ENCODE results near the gene POLD1.

The POLD1 gene

DNA sequence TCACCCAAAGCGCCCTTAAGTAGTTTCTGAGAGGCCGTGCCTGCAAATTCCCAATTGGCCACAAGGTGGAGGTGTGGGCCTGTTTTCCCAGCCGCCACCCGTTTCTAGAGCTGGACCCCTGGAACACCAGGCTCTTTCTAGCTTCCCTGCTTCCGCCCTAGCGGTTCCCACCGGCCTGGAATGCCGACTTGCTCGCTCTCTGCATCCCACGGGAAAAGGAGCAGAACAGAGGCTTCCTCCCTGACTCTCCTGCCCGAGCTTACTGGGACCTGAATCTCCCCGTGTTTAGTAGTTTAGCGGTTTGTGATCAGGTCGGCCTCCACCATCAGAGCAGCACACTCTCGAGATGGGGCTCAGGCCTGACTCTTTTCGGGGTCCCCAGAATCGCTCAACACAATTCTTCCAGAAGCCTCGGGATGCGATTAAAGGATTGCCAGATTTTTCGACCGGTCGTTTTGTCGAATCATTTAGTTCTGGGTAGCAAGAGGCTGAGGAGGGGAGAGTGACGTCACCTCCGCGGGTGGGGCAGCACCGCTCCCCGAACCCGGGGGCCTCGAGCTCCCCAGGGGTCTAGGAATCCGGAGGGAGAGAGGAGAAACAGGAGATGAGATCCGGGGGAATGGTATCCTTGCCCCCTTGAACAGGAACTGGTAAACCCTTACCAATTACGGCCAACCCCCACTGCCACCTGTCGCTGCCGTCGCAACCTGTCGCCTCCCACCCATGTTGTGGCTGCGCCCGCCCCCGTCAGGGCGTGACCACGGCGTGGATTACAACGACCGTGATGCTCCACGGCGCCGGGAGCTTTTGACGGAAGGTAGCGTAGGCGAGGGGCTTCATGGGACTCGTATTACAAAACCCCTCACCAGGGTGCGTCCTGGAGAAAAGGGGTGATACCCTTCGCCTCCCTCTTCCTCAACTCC, 26.7 kb upstream of the POLD1 start:
- in situ Hi-C loops (cut with HindIII; ENCODE audit: low pct_ligation_motif_present, low sequenced_read_pairs): no loop called here
- H3K27me3 ChIP-seq (replicated peaks): no peaks in the 10 kb centered on the region
- TF ChIP-seq, protein P1, sequence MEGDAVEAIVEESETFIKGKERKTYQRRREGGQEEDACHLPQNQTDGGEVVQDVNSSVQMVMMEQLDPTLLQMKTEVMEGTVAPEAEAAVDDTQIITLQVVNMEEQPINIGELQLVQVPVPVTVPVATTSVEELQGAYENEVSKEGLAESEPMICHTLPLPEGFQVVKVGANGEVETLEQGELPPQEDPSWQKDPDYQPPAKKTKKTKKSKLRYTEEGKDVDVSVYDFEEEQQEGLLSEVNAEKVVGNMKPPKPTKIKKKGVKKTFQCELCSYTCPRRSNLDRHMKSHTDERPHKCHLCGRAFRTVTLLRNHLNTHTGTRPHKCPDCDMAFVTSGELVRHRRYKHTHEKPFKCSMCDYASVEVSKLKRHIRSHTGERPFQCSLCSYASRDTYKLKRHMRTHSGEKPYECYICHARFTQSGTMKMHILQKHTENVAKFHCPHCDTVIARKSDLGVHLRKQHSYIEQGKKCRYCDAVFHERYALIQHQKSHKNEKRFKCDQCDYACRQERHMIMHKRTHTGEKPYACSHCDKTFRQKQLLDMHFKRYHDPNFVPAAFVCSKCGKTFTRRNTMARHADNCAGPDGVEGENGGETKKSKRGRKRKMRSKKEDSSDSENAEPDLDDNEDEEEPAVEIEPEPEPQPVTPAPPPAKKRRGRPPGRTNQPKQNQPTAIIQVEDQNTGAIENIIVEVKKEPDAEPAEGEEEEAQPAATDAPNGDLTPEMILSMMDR (IDR thresholded peaks at IDR 0.05; ENCODE audit: low read depth, low read length, missing control alignments): peak; percentile 86
- H3K36me3 ChIP-seq (replicated peaks): no peaks in the 10 kb centered on the region
- peak; percentile 69 for DNase-seq
- H3K4me3 ChIP-seq (ENCODE audit: low read depth, low read length): peak overlapping the region; percentile 44
- H3K27ac ChIP-seq: no peak overlapping the region

DNA sequence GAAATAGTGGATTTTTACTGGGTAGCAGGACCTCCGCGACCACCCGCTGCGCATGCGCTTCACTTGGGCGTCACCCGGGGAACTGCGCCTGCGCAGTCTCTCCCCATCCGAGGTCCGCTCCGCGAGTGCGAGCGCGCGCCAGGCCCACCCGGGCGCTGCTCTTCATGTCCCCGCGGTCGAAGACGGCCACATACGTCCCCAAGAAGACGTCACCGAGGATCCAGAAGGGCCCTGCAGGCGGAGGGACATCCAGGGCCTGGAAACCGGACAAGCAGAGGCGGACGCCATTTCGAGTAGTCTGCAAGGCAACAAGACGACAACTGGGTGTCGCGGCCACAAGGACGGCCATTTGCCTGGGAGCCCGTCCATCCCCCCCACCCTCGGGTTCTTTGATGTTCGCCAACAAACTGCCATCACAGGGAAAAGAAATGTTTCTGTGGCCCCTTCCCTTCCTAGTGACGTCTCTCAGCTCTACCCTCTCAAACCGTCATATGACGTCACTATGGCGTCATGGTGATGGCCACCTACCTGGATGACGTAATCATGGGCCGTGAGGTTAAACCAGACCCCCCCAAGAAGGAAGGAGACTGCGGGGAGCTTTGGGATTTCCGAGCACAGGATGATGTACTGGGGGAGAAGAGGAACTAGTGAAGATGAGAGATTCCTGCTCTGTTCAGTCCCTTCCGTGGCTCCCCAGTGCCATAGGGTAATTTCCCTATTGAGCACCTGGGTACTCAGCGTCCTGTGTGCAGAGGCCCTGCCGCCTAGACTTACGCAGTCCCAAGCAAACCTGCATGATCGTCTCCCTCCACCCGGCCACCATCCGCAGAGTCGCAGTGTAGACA, 25.4 kb upstream of the POLD1 start:
- TF ChIP-seq, protein P1 (IDR thresholded peaks at IDR 0.05; ENCODE audit: low read depth, low read length, missing control alignments): no peak
- Histone ChIP-seq H3K27ac (no peak overlapping the region), H3K27me3 (replicated peaks) (no peaks in the 10 kb centered on the region), H3K36me3 (replicated peaks) (no peaks in the 10 kb centered on the region), H3K4me3 (ENCODE audit: low read depth, low read length) (peak overlapping the region; percentile 48)
- in situ Hi-C loops (cut with HindIII; ENCODE audit: low pct_ligation_motif_present, low sequenced_read_pairs): no loop called here
- DNase-seq: no peak

DNA sequence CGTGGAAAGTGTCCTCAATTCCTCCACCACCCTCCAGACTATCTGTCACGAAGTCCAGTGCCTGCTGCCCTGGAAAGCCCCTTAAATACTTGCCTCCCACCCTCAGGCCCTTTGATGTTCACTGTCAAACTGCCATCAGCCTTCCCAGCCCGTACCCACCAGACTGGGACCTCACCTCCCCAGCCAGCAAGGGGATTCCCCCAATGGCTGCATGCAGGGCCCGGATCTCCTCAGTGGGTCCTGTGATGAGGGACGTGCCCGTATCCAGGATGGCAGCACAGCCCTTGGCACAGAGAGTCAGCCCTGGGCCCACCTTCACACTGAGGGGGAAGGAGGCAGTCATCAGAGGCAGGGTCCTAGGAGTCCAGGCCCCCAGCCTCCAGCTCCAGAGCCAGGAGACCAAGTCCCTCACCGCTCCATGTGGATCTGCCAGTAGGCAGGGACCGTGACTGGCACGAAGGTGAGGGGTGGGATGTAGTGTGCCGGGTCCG, 24.8 kb upstream of the POLD1 start:
- TF ChIP-seq, protein P1 (IDR thresholded peaks at IDR 0.05; ENCODE audit: low read depth, low read length, missing control alignments): no peak
- in situ Hi-C loops (cut with HindIII; ENCODE audit: low pct_ligation_motif_present, low sequenced_read_pairs): no loop called here
- Histone ChIP-seq H3K4me3 (ENCODE audit: low read depth, low read length) (no peak overlapping the region), H3K27me3 (replicated peaks) (no peaks in the 10 kb centered on the region), H3K36me3 (replicated peaks) (no peaks in the 10 kb centered on the region), H3K27ac (no peak overlapping the region)
- DNase-seq: no peak

DNA sequence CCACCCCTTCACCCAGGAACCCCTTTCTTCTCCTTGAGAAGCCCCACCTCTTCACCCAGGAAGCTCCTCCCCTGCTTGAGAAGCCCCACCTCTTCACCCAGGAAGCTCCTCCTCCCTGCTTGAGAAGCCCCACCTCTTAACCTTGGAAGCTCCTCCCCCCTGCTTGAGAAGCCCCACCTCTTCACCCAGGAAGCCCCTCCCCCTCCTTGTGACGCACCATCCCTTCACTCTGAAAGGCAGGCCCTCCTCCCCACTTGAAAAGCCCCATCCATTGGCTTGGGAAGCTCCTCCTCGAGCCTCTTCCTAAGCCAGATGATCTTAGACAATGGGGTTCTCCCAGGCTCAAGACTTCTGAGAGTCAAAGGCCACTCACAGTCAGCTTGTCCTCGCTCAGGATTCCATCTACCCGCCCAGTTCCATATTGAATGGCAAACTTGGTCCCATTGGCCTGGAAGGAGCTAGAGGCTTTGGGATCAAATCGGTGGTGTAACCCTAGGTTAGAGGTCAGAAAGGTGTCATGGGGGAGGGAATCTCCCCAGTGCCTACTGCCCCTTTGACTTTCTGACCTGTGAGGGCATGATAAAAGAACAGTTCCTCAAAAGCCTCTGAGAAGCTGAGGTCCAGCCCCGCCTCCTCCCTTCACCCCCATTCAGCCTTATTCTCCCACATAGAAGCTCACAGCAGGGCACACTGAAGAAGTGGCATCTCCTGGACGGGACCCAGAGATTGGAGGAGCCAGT, 22.7 kb upstream of the POLD1 start:
- H3K36me3 ChIP-seq (replicated peaks): no peaks in the 10 kb centered on the region
- H3K4me3 ChIP-seq (ENCODE audit: low read depth, low read length): no peak overlapping the region
- DNase-seq: no peak
- in situ Hi-C loops (cut with HindIII; ENCODE audit: low pct_ligation_motif_present, low sequenced_read_pairs): no loop called here
- H3K27ac ChIP-seq: no peak overlapping the region
- TF ChIP-seq, protein P1 (IDR thresholded peaks at IDR 0.05; ENCODE audit: low read depth, low read length, missing control alignments): no peak
- H3K27me3 ChIP-seq (replicated peaks): no peaks in the 10 kb centered on the region

DNA sequence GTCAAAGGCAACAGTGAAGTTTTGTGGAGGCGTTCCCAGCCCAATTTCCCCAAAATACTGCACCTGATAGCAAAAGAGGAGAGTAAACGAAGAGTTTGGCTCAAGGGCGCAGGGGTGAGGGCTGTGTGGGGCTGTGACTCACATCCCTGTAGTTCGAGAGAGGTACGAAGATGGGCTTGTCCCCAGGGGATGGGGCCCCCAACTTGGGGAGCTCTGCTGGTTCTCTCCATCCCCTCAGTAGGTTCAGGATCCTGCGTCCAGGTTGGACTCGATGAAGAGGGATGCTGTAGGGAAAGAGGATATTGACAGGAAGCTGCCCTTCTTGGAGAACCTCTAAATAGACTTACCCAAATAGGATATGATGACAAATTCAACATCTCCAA, 22.1 kb upstream of the POLD1 start:
- Histone ChIP-seq H3K27me3 (replicated peaks) (no peaks in the 10 kb centered on the region), H3K36me3 (replicated peaks) (no peaks in the 10 kb centered on the region), H3K4me3 (ENCODE audit: low read depth, low read length) (no peak overlapping the region), H3K27ac (no peak overlapping the region)
- DNase-seq: no peak
- in situ Hi-C loops (cut with HindIII; ENCODE audit: low pct_ligation_motif_present, low sequenced_read_pairs): no loop called here
- TF ChIP-seq, protein P1 (IDR thresholded peaks at IDR 0.05; ENCODE audit: low read depth, low read length, missing control alignments): no peak

All from brain microvascular endothelial cell (primary cell).